ENCODE data around the gene NDST4. TPM values are rescaled to one million over a fixed set of nuclear protein-coding genes. Genes with fewer than 3 reads are reported as not detected.

NDST4 gene
- total RNA-seq, 1 experiment from 2014 or later = not detected

GRCh38 chr4:115053313-115053712, 60.1 kb downstream of the NDST4 start:
- Histone ChIP-seq H3K36me3 (ENCODE audit: low read depth, low read length) (no peaks in the 10 kb centered on the region), H3K79me2 (ENCODE audit: low read length) (no peaks in the 10 kb centered on the region), H3K4me2 (ENCODE audit: low read length) (no peak overlapping the region), H3F3A (ENCODE audit: low read length, unreplicated experiment) (no peaks in the 10 kb centered on the region), H3K27me3 (ENCODE audit: low read length) (no peaks in the 10 kb centered on the region), H3K4me3 (ENCODE audit: low read length) (no peak overlapping the region), H3K27ac (ENCODE audit: low read length) (no peak overlapping the region), H3K4me1 (ENCODE audit: insufficient read depth, low read length) (no peaks in the 10 kb centered on the region), H4K20me1 (ENCODE audit: low read length) (no peaks in the 10 kb centered on the region), H2AFZ (ENCODE audit: low read length) (no peak overlapping the region), H3K9ac (ENCODE audit: low read length) (no peak overlapping the region), H3K9me2 (replicated peaks; ENCODE audit: low read length) (no peaks in the 10 kb centered on the region), H3K9me3 (ENCODE audit: low read length) (no peaks in the 10 kb centered on the region)
- intact Hi-C loops (cut with micrococcal nuclease) = loop anchor here (10.0 kb wide), 1 partner anchor 239 kb away; no protein-coding TSS in a partner anchor
- BruUV-seq (replicated peaks) = no TSS peak
- TF ChIP-seq EZH2 (IDR thresholded peaks at IDR 0.05; ENCODE audit: low read length, unreplicated experiment) (no peak), EZH2phosphoT487 (IDR thresholded peaks at IDR 0.05; ENCODE audit: borderline replicate concordance, low read length) (no peak), CTCF (conservative IDR thresholded peaks at IDR 0.05; ENCODE audit: low read depth, low read length) (no peak)
- DNase-seq = peak; percentile 25
- CTCF ChIA-PET = no interaction called here
- peak; percentile 94 for ATAC-seq
- POLR2A ChIA-PET (ENCODE audit: unreplicated experiment) = no interaction called here

- no TSS peak for BruUV-seq (replicated peaks)
- no peaks in the 10 kb centered on the region for H3K9me3 ChIP-seq (ENCODE audit: low read length)
- H3K9me2 ChIP-seq (replicated peaks; ENCODE audit: low read length) = no peaks in the 10 kb centered on the region
- H2AFZ ChIP-seq (ENCODE audit: low read length) = no peak overlapping the region
- no peaks in the 10 kb centered on the region for H4K20me1 ChIP-seq (ENCODE audit: low read length)
- no peaks in the 10 kb centered on the region for H3K36me3 ChIP-seq (ENCODE audit: low read depth, low read length)
- ChIA-PET POLR2A (ENCODE audit: unreplicated experiment) (no interaction called here), CTCF (no interaction called here)
- no peak overlapping the region for H3K4me3 ChIP-seq (ENCODE audit: low read length)
- no peaks in the 10 kb centered on the region for H3K27me3 ChIP-seq (ENCODE audit: low read length)
- no peaks in the 10 kb centered on the region for H3K4me1 ChIP-seq (ENCODE audit: insufficient read depth, low read length)
- no peak for ATAC-seq
- H3K79me2 ChIP-seq (ENCODE audit: low read length) = no peaks in the 10 kb centered on the region
- peak; percentile 11 for DNase-seq
- TF ChIP-seq EZH2phosphoT487 (IDR thresholded peaks at IDR 0.05; ENCODE audit: borderline replicate concordance, low read length) (no peak), CTCF (conservative IDR thresholded peaks at IDR 0.05; ENCODE audit: low read depth, low read length) (peak; percentile 17; the same call in 1 of the 2 replicates), EZH2 (IDR thresholded peaks at IDR 0.05; ENCODE audit: low read length, unreplicated experiment) (no peak)
- no peaks in the 10 kb centered on the region for H3F3A ChIP-seq (ENCODE audit: low read length, unreplicated experiment)
- H3K27ac ChIP-seq (ENCODE audit: low read length) = no peak overlapping the region
- no peak overlapping the region for H3K4me2 ChIP-seq (ENCODE audit: low read length)
- intact Hi-C loops (cut with micrococcal nuclease) = no loop called here
- no peak overlapping the region for H3K9ac ChIP-seq (ENCODE audit: low read length)
Observed at GRCh38 chr4:115042496-115042895, 70.9 kb downstream of the NDST4 start.

GRCh38 chr4:115030281-115030680, 83.1 kb downstream of the NDST4 start:
- no peak for ATAC-seq

More at GRCh38 chr4:115030281-115030680, 83.1 kb downstream of the NDST4 start:
- H3K9me3 ChIP-seq (ENCODE audit: low read length) = no peaks in the 10 kb centered on the region
- POLR2A ChIA-PET (ENCODE audit: unreplicated experiment) = no interaction called here
- no peak overlapping the region for H3K27ac ChIP-seq (ENCODE audit: low read length)
- H3K4me3 ChIP-seq (ENCODE audit: low read length) = no peak overlapping the region
- H3K4me1 ChIP-seq (ENCODE audit: insufficient read depth, low read length) = no peaks in the 10 kb centered on the region
- H3K9me2 ChIP-seq (replicated peaks; ENCODE audit: low read length) = no peaks in the 10 kb centered on the region
- intact Hi-C loops (cut with micrococcal nuclease) = no loop called here
- no peaks in the 10 kb centered on the region for H3K36me3 ChIP-seq (ENCODE audit: low read depth, low read length)
- no peak for TF ChIP-seq EZH2 (IDR thresholded peaks at IDR 0.05; ENCODE audit: low read length, unreplicated experiment)
- TF ChIP-seq CTCF (conservative IDR thresholded peaks at IDR 0.05; ENCODE audit: low read depth, low read length) = no peak
- no peak for TF ChIP-seq EZH2phosphoT487 (IDR thresholded peaks at IDR 0.05; ENCODE audit: borderline replicate concordance, low read length)
- DNase-seq = no peak
- no TSS peak for BruUV-seq (replicated peaks)
- CTCF ChIA-PET = no interaction called here
- H3F3A ChIP-seq (ENCODE audit: low read length, unreplicated experiment) = no peaks in the 10 kb centered on the region
- H3K27me3 ChIP-seq (ENCODE audit: low read length) = no peaks in the 10 kb centered on the region
- H3K79me2 ChIP-seq (ENCODE audit: low read length) = no peaks in the 10 kb centered on the region
- H3K9ac ChIP-seq (ENCODE audit: low read length) = no peak overlapping the region
- H2AFZ ChIP-seq (ENCODE audit: low read length) = no peak overlapping the region
- H4K20me1 ChIP-seq (ENCODE audit: low read length) = no peaks in the 10 kb centered on the region
- H3K4me2 ChIP-seq (ENCODE audit: low read length) = no peak overlapping the region

Data from PC-3 (cell line).